A673 (cell line): ENCODE results near the gene AFF2. TPM values are rescaled to one million over a fixed set of nuclear protein-coding genes. Genes with fewer than 3 reads are reported as not detected.

Source experiments
- BruUV-seq: library from RNA; stranded (reverse); fragments of 400-500 nt; replicated peaks from 2 replicates; lab custom pipeline; 2021; lab: Mats Ljungman, UMichigan
- CTCF ChIA-PET: fragments of 300-600 bp; sonication (Branson Sonifier 250); formaldehyde crosslinking; loops from one replicate; lab custom pipeline; 2022; ENCODE audit warnings: antibody characterized with exemption; lab: Charles Lee
- POLR2A ChIA-PET: fragments of 300-600 bp; sonication (Branson Sonifier 250); formaldehyde crosslinking; loops from one replicate; lab custom pipeline; 2022; ENCODE audit warnings: antibody characterized with exemption; ENCODE audit not compliant: low non-redundant PET; lab: Charles Lee
- DNase-seq: peaks from one replicate; pipeline ENCODE4 v3.0.0-alpha.2; 2015; ENCODE audit warnings: low spot score
- H3K27ac ChIP-seq: fragments of 200-600 bp; sonication (generic); 2 replicates; pipeline ENCODE4 v1.5.1; 2016; ENCODE audit warnings: mixed run types, low read depth, mild to moderate bottlenecking, mixed read lengths, antibody characterized with exemption, low read length; ENCODE audit not compliant: poor library complexity, severe bottlenecking
- H3K27me3 ChIP-seq: fragments of 200-600 bp; sonication (generic); replicated peaks from 2 replicates; pipeline ENCODE4 v1.6.1; 2017; ENCODE audit warnings: mixed run types, low read depth, mild to moderate bottlenecking, mixed read lengths, antibody characterized with exemption, low read length; ENCODE audit not compliant: insufficient read depth, poor library complexity
- H3K36me3 ChIP-seq: fragments of 200-600 bp; sonication (generic); 2 replicates; pipeline ENCODE4 v1.6.1; 2016; ENCODE audit warnings: mixed run types, mild to moderate bottlenecking, mixed read lengths, antibody characterized with exemption, low read length; ENCODE audit not compliant: insufficient read depth, poor library complexity, severe bottlenecking
- H3K4me1 ChIP-seq: fragments of 200-600 bp; sonication (generic); 2 replicates; pipeline ENCODE4 v1.6.1; 2017; ENCODE audit warnings: mixed run types, mild to moderate bottlenecking, mixed read lengths, antibody characterized with exemption, low read length; ENCODE audit not compliant: insufficient read depth, poor library complexity, severe bottlenecking
- H3K4me3 ChIP-seq: fragments of 200-600 bp; sonication (generic); 2 replicates; pipeline ENCODE4 v1.5.1; 2016; ENCODE audit warnings: low read depth, mixed run types, mild to moderate bottlenecking, mixed read lengths, low read length; ENCODE audit not compliant: poor library complexity, severe bottlenecking
- H3K9me3 ChIP-seq: fragments of 200-600 bp; sonication (generic); 2 replicates; pipeline ENCODE4 v1.6.1; 2016; ENCODE audit warnings: mixed run types, low read depth, mild to moderate bottlenecking, mixed read lengths, antibody characterized with exemption, low read length; ENCODE audit not compliant: poor library complexity, severe bottlenecking
- EZH2 ChIP-seq: fragments of 200-600 bp; sonication (generic); IDR thresholded peaks from 2 replicates; pipeline ENCODE4 v1.6.1; 2017; ENCODE audit warnings: borderline replicate concordance, low read depth, mild to moderate bottlenecking, mixed read lengths, antibody characterized with exemption, low read length; ENCODE audit not compliant: poor library complexity, severe bottlenecking
- intact Hi-C: fragments of 100-400 bp; cut with micrococcal nuclease; formaldehyde crosslinking; loops from one replicate; pipeline ENCODE4 v1.10.0; 2022; ENCODE audit not compliant: unreplicated experiment
- total RNA-seq: library from RNA; stranded (reverse); gene quantifications from 2 replicates; pipeline ENCODE4 v1.2.3, GENCODE V29; 2021
- TF ChIP-seq, protein P1 (sequence below): fragments of 300-800, 200-600 bp; sonication (generic); conservative IDR thresholded peaks from 2 replicates; pipeline ENCODE4 v1.5.1; 2017; ENCODE audit warnings: low read depth, mild to moderate bottlenecking, antibody characterized with exemption, low read length, moderate library complexity, mixed read lengths

AFF2 gene
- total RNA-seq, 1 experiment from 2014 or later: not detected

DNA sequence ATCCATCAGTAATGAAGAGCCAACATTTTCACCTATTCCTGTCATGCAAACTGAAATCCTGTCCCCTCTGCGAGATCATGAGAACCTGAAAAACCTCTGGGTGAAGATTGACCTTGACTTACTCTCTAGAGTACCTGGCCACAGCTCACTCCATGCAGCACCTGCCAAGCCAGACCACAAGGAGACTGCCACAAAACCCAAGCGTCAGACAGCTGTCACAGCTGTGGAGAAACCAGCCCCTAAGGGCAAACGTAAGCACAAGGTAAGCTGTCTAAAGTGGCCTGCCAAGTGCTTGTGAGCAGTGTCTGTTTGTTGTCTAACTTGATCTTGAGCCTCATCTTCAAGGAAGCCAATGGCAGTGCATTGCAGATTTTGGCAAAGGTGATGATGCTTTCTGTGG is 455.9 kb downstream of the AFF2 start:
- H3K4me3 ChIP-seq: no peak overlapping the region
- CTCF ChIA-PET: no interaction called here
- intact Hi-C loops: no loop called here
- no peaks in the 10 kb centered on the region for H3K9me3 ChIP-seq
- POLR2A ChIA-PET: no interaction called here
- H3K36me3 ChIP-seq: no peaks in the 10 kb centered on the region
- H3K27me3 ChIP-seq: no peaks in the 10 kb centered on the region
- H3K4me1 ChIP-seq: no peaks in the 10 kb centered on the region
- no TSS peak for BruUV-seq
- DNase-seq: no peak
- H3K27ac ChIP-seq: no peak overlapping the region
- no peak for TF ChIP-seq EZH2
- TF ChIP-seq, protein P1, sequence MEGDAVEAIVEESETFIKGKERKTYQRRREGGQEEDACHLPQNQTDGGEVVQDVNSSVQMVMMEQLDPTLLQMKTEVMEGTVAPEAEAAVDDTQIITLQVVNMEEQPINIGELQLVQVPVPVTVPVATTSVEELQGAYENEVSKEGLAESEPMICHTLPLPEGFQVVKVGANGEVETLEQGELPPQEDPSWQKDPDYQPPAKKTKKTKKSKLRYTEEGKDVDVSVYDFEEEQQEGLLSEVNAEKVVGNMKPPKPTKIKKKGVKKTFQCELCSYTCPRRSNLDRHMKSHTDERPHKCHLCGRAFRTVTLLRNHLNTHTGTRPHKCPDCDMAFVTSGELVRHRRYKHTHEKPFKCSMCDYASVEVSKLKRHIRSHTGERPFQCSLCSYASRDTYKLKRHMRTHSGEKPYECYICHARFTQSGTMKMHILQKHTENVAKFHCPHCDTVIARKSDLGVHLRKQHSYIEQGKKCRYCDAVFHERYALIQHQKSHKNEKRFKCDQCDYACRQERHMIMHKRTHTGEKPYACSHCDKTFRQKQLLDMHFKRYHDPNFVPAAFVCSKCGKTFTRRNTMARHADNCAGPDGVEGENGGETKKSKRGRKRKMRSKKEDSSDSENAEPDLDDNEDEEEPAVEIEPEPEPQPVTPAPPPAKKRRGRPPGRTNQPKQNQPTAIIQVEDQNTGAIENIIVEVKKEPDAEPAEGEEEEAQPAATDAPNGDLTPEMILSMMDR: no peak

DNA sequence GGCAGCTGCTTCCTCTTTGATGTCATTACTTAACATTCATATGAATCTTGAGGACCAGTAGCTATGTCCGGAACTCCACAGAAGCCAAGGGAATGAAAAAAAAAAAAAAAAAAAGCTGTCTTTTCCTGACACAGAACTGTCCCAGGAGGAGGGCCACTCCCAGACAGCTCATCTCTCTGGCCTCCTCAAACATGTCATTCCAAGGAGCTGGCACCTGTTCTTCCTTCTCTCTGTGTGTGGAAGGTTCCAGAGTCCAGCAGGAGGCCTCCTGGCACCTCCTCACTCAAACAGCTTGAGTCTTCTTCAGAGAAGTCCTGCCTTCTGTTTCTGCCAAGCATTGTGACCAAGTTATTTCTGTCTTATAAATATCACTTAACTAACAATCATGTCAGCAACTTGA is 458.5 kb downstream of the AFF2 start:
- CTCF ChIA-PET: no interaction called here
- H3K4me3 ChIP-seq: no peak overlapping the region
- no TSS peak for BruUV-seq
- no peaks in the 10 kb centered on the region for H3K9me3 ChIP-seq
- H3K27ac ChIP-seq: no peak overlapping the region
- no peaks in the 10 kb centered on the region for H3K27me3 ChIP-seq
- TF ChIP-seq, protein P1: no peak
- TF ChIP-seq EZH2: no peak
- POLR2A ChIA-PET: no interaction called here
- H3K36me3 ChIP-seq: no peaks in the 10 kb centered on the region
- DNase-seq: no peak
- no peaks in the 10 kb centered on the region for H3K4me1 ChIP-seq
- intact Hi-C loops: no loop called here

DNA sequence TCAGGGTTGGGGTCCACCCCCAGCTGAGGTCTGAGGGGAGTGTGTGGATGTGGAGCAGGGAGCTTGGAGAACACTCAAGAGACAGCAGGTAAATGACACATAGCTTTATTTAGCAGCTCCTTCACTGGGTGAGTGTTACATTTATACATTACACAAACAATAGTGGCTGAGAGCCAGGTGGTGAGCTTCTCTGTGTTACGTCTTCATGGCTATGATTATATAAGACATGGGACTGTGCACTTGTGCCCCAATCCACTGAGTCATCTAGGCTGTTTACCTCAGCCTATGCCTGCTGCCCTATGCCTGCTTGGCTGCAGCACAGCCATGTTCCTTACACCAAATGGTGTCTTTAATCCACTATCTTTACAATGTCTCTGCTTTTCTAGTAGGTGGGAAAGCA is 459.6 kb downstream of the AFF2 start:
- Histone ChIP-seq H3K9me3 (no peaks in the 10 kb centered on the region), H3K27me3 (no peaks in the 10 kb centered on the region), H3K36me3 (no peaks in the 10 kb centered on the region), H3K4me3 (no peak overlapping the region), H3K27ac (no peak overlapping the region), H3K4me1 (no peaks in the 10 kb centered on the region)
- no peak for TF ChIP-seq EZH2
- TF ChIP-seq, protein P1: no peak
- no peak for DNase-seq
- ChIA-PET POLR2A (no interaction called here), CTCF (no interaction called here)
- no TSS peak for BruUV-seq
- intact Hi-C loops: no loop called here
